IPS DF 4.7 (cell line): ENCODE data around the gene GPSM1.
"Not testable (repeated sequence)": the region's sequence is repeated elsewhere in the genome, so short reads cannot be mapped to it uniquely, and the experiment has no call there.

ENCODE experiments used
- DNase-seq: peaks from one replicate; pipeline ENCODE4 v3.0.0-alpha.2; 2013; ENCODE audit warnings: low spot score; ENCODE audit errors: extremely low read depth

Gene GPSM1

GRCh38 chr9:136318111-136318775, 9.1 kb upstream of the GPSM1 start:
- no peak for DNase-seq

DNA sequence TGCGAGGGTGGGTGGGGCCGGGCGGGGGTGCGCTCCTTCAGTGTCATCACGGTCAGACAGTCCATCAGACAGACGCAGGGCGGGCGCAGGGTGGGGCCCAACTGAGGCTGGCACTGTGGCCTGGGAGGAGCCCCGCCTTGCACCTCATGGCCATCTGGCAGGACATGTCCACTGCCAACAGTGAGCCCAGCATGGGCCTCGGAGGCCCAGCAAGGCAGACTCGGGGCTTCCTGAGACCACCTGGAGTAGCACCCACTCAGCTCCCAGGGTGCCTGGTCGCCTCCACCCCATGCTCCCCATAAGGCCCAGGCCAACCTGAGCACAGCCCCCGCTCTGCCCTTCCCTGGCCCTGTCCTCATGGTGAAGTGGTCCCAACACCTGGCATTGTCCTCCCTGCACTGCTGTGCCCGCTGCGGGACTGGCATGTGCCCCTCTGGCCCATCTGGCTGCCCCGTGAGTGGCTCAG, 8.5 kb upstream of the GPSM1 start:
- DNase-seq = no peak

- DNase-seq = not testable (repeated sequence)
Observed at GRCh38 chr9:136319244-136319643, 8.1 kb upstream of the GPSM1 start.

- not testable (repeated sequence) for DNase-seq
Observed at GRCh38 chr9:136319955-136320354, 7.4 kb upstream of the GPSM1 start.

DNA sequence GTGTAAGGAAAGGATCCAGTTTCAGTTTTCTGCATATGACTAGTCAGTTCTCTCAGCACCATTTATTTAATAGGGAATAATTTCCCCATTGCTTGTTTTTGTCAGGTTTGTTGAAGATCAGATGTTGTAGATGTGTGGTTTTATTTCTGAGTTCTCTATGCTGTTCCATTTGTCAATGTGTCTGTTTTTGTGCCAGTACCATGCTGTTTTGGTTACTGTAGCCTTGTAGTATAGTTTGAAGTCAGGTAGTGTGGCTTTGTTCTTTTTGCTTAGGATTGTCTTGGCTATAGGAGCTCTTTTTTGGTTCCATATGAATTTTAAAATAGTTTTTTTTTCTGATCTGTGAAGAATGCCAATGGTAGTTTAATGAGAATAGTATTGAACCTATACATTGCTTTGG, 6.4 kb upstream of the GPSM1 start:
- not testable (repeated sequence) for DNase-seq

DNA sequence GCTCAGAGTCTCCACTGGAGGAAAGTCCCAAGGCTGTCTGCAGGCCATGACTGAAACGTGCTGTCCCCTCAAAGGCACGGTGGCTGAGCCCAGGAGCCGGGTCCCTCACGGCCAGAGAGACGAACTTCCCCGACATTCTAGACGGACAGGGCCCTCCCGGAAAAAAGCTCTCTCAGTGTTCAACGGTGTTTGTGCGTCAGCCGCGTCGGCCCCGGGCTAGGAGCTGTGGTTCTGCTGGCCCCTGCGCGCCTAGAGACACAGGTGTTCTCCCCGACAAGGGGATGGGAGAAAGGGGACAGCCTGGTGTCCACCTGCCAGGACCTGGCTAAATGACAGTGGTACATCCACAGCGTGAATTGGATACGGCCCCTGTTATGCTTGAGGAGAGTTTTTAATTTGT, 5.8 kb upstream of the GPSM1 start:
- no peak for DNase-seq

DNA sequence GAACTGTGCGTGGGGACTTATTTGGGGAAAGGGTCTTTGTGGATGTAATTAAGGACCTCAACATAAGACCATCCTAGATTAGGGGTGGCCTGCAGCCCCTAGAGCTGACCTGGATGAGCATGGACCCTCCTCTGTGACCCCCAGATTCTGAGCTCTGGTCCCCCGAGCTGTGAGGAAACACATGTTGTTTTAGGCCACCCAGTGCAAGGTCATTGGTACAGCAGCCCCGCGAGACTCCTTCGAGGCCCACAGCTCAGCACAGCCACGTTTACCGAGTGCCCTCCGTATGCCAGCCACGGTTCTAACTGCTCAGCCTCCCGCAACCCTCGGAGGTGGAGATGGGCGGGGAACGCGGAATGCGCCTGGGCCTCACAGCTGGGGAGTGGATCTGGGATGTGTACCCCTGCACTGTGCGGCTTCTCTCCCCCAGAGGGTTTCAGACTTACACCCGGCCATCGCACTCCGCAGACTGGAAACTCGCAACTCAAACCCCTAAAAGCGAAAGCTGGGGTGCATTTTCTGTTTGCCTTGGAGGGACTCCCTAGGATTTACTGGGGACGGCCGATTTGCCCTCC, 4.5 kb upstream of the GPSM1 start:
- DNase-seq = no peak

GRCh38 chr9:136323371-136323789, 4.0 kb upstream of the GPSM1 start:
- DNase-seq = no peak

DNA sequence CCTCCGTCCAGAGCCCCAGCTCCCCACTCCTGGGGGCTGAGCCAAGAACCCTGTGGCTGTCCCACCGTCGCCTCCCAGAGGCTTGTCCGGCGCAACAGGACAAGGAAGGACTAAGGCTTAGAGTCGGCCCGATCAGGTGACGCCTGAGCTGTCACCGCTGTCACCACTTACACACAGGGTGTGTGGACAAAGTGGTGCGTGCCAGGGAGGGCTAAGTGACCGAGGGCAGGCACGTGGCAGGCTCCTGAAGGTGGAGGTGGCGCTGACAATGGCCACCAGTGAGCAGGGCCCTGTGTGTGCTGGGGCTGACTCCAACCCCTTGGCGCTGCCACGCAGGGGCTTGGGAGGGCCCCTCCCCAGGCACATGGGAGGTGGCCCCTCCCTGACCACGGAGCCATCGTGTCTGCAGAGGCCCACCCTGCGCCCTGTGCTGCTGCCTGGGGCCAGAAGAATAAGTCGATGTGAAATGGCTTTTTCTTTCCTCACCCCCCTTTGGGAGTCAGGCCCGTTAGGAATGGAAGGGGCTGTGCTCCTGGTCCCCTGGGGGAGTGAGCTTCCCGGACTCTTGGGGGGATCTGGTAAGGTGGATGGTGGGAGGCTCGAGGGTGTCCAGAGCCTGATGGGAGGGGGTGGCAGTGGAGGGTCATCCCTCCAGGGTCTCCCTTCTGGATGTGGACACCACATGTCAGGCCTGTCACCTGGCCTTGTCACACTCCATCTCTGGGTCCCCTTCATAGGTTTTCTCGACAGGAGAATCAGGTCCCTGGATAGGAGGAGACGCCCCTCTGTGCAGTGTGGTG, 2.6 kb upstream of the GPSM1 start:
- no peak for DNase-seq

DNA sequence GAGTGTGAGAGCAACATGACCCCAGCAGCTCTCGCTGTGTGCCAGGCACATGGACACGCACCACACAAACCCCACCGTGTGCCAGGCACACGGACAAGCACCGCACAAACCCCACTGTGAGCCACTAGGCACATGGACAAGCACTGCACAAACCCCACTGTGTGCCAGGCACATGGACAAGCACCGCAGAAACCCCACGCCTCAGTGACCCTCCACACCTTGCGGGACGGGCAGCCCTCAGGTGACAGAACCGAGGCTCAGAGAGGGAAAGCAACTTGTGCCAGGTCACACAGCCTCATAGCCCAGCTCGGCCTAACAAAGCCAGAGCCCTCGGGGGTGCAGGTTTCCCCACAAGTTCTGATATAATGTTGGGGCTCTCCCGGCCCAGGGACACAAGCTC, 2.0 kb upstream of the GPSM1 start:
- DNase-seq = no peak

GRCh38 chr9:136326061-136326760, 1.1 kb upstream of the GPSM1 start:
- DNase-seq = no peak

- DNase-seq = no peak
Observed at GRCh38 chr9:136326761-136327303, 507 bp upstream of the GPSM1 start.

DNA sequence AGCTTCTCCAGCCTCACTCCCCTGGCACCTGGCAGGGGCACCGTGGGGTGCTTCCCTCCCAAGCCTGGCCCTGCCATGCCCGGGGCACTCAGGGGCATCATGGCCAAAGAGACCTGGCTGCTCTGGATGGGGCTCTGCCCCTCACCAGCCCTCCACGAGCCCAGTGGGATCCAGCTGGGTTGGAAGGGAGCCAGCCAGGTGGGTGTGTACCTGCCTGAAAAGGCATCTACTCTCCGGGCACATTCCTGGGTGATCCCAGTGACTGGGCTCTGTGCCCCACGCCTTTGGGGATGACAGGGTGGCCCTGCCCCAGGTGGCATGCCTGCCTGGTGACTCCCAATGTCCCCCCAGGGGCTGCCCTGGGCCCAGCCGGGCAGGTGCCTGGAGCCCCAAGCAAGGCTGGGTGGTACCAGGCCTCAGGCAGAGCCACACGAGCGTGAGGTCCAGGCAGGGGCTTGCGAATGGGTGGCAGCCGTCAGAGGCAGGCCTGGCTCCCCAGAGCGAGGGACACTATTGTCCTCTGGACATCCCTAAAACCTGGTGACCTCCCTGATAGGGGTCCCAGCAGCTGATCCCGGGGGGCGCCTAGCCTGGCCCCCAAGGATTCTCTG, 777 bp downstream of the GPSM1 start:
- DNase-seq = no peak

GRCh38 chr9:136328622-136329041, 1.3 kb downstream of the GPSM1 start:
- no peak for DNase-seq

- no peak for DNase-seq
Observed at GRCh38 chr9:136329211-136329627, 1.9 kb downstream of the GPSM1 start.

- no peak for DNase-seq
Observed at GRCh38 chr9:136329636-136330405, 2.5 kb downstream of the GPSM1 start.

DNA sequence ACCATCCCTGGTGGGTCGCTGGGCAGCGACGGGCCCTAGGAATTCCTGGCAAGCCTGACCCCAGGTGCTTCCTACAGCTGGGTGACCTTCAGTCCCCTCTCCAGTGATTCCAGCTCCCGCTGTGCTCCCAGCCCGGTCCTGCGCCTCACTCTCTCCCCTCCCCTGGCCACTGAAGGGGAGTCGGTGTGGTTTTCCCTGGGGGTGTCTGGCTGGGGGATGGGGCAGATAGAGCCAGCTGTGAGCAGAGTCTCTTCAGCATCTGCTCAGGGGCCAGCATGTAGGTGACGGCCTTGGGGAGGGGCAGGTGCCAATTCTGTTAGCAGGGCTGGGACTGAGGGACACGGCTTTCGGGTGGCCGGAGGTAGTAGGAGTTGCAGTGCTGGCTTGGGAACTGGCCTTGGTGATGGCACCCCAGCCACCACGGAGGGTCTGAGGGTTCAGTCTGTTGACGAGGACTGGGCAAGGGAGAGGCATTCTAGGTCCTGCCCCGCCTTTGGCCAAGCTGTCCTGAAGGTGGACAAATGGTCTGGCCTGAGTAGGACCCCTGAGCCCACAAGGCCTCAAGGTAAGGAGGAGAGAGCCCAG, 3.2 kb downstream of the GPSM1 start:
- DNase-seq = no peak

DNA sequence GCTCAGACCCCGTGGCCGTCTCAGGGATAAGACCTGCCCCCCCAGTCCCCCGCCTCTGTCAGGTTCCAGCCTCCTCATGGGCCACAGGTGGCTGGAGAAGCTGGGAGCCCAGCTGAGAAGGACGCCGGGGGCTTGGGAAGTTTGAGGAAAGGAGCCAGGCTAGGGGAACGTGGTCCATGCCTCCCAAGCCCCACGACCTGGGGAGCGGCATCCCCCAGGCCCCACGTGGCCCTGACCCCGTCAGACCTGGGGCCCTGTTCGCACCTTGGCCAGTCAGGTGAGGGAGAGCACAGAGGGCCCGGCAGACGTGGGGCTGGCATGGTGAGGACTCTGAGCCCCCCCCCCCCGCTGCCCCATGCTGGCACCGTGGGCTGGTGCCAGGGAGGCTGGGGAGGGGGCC, 3.7 kb downstream of the GPSM1 start:
- DNase-seq = no peak

- no peak for DNase-seq
Observed at GRCh38 chr9:136331556-136332481, 4.5 kb downstream of the GPSM1 start.
